HG02884 (cell line): ENCODE data around the gene KDM4B.

Experiments used
- ATAC-seq: cut with Tn5 transposase; IDR thresholded peaks from one replicate; pipeline ENCODE4 v1.9.1; 2021; ENCODE audit warnings: mild to moderate bottlenecking, moderate library complexity; ENCODE audit not compliant: unreplicated experiment

The KDM4B gene

DNA sequence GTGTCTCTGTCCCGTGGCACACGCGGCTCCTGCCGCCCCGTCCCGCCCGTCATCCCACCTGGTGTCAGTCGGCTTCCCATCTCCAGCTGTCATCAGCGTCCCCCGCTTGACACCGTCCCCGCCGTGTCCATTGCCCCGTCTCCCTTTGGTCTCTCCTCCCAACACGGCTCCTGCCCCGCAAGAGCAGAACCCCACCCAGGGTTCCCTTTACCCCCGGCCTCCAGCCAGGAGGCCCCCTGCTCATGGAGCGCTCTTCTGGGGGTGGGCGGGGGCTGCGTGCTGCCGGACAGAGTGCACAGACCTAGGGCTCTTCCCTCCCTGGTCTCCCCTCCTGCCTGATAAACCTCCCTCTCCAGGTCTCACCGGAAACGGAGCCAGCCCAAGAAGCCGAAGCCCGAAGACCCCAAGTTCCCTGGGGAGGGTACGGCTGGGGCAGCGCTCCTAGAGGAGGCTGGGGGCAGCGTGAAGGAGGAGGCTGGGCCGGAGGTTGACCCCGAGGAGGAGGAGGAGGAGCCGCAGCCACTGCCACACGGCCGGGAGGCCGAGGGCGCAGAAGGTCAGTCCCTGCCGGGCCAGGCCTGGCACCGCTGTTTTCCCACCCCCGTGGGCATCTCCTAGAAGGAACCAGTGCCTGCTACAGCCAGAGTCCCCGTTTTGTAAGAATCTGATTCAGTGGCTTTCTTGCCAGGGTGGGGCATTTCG lies 150.5 kb downstream of the KDM4B start:
- no peak for ATAC-seq

DNA sequence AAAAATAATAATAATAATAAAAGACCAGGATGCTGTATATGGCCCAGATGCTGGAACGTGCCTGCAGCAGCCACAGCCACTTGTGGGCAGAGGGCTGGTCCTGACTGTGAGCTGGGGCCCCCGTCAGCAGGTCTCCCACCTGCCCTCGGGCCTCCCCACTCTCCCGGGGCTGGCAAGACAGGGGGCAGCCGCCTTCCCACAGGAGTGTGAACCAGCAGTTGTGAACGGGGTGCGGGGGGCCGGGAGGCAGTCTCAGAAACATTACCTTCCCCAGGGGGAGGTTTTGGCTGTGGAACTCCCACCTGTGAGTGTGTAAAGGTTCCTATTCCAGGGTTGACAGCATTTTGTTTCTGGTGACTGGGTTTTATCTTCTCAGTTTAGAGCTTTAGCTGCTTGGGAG lies 151.4 kb downstream of the KDM4B start:
- no peak for ATAC-seq

DNA sequence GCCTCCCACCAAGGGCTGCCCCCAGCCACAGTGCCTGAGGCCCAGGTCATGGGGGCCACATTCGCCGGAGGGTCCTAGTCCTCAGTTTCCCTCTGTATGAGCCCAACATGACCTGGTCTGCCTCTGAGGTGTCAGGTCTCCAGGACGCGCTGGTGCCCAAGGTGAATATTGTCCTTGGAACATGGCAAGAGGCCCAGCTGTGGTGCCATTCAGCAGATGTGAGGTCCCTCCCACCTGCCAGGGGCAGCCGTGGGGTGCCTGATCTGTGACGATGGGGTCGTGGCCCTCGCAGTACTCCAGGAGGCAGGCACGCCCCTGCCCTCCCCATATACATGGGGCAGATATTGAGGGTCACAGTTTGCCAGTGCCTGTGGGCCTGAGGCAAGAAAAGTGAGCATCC lies 151.9 kb downstream of the KDM4B start:
- no peak for ATAC-seq

DNA sequence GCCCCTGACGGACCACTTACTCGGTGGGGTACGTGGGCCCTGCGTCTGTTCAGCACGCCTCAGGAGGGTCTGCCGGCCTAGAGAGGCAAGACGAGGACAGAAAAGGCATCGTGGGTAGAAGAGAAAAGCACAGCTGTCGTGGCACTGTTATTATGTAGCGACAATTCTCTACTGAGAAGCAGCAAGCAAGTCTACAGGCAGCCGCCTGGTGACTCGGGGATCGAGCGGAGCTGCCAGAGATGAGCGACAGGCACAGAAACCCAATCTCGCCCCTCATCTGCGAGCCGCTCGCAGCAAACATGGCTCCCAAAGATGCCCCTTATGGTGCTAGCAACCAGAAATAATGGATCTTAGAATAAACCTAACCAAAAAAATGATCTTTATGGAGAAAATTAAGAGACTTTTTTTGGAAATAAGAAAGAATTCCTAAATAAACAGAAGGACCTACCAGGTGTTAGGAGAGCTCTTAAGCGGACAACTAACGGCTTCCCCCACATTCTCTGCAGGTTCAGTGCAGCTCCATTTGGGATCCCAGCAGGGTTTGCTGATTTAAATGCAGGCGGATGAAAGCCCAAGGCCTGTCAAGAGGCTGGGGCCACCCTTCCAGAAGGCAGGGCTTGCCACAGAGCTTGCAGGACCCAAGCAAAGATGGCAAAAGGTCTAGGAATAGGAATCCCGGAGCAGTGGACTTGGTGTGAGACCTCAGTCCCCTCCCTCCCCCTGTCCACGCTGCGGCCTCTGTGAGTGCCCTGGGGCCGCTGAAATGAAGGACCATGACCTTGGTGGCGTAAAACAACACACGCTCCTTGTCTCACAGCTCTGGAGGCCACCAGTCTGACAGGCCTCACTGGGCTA lies 152.6 kb downstream of the KDM4B start:
- no peak for ATAC-seq

DNA sequence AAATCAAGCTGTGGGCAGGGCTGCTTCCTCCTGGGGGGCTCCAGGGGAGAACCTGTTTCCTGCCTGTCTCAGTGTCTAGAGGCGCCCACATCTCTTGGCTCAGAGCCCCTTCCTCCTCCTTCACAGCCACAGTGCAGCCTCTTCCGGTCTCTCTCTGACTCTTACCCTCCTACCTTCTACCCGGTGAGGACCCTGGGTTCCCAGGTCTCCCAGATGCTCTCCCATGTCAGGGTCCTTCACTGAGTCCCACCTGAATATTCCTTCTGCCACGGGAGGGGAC lies 153.1 kb downstream of the KDM4B start:
- ATAC-seq: no peak

DNA sequence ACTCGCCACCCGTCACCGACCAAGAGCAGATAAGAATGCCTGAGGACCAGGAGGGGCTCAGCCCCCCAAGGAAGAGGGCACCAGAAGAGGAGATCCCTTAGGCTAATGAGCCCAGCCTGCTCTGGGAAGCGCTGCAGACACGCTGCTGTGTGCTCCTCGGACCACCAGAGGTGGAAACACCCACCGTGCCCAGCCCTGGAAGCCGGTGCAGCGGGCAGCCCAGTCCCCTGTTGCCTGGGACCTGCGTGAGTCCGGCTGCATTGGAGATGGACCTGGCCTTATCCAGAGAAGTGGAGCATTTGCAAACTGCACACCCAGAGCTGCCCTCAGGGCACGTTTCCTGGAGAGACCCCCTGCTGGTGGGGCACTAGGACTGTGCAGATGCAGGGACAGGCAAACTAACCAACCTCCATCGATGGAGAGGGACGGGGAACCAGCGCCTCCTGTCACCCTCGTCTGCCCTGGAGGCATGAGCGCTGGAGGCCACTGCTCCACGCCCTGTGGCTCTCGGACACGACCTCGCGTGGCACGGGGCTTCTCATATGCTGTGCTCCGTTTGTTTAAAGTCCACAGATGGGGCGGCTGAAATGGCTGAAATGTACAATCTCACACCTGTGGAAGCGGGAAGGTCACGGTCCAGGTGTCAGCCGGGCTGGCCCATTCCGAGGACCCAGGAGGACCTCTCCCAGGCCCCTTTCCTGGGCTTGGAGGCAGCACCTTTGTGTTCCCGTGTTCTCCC lies 153.9 kb downstream of the KDM4B start:
- no peak for ATAC-seq

DNA sequence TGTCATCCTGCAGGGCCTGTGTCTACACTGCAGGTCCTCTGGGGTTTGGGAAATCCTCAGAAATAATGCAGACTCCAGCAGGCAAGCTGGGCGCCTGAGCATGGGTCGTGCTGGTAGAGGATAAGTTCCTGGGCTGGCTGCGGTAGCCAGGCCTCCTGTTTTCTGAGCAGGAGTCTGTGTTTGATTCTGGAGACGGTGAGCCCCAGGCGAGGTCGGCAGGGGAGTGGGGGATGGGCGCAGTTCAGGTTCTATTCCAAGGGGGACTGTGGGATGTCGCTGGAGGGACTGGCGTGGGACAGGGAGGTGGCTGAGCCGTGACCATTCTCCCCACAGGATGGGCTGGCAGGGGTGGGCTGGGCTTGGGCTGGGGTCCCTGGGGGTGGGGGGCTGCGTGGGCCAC lies 154.7 kb downstream of the KDM4B start:
- no peak for ATAC-seq

DNA sequence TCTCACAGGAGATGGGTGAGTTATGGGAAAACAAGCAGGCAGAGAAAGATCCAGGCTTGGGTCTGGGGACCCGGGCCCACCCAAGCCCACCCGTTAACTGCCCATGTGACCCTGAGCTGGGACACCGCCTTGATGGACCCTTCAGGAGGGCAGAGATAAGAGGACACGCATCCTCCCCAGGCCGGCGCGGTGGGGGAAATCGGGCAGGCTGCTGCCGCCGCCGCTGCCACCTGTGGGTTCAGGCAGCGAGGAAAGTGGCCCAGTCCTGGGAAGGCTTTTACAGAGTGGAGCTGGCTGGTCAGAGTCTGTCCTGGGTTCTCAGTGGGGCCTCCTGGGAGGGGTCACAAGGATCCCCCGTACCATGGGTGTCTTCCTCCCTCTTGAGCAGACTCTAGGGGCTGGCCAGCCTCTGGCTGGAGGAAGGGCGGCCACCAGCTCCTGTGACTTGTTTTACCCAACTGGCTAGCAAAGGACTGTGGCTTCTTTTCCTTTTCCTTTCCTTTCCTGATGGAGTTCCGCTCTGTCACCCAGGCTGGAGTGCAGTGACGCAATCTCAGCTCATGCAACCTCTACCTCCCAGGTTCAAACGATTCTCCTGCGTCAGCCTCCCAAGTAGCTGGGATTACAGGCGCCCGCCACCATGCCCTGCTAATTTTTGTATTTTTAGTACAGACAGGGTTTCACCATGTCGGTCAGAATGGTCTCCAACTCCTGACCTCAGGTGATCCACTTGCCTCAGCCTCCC lies 155.4 kb downstream of the KDM4B start:
- ATAC-seq: no peak

DNA sequence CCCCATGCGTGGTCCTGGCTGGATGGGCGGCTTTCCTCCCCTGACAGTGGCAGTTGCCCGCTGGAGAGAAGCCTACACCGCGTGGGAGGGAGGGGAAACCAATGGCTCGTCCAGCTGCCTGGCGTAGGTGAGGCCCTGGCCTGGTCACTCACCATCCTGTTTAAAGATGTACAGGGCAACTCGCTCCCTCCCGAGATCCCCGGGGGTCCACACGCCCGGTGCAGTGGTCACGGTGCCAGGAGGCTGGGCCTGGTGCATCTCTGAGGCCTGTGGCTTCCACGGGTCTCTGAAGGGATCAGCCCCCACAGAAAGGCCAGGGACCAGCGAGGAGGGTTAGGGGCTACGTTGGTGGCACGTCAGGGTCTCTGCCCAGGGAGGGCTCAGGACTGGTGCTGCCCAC lies 156.5 kb downstream of the KDM4B start:
- no peak for ATAC-seq

DNA sequence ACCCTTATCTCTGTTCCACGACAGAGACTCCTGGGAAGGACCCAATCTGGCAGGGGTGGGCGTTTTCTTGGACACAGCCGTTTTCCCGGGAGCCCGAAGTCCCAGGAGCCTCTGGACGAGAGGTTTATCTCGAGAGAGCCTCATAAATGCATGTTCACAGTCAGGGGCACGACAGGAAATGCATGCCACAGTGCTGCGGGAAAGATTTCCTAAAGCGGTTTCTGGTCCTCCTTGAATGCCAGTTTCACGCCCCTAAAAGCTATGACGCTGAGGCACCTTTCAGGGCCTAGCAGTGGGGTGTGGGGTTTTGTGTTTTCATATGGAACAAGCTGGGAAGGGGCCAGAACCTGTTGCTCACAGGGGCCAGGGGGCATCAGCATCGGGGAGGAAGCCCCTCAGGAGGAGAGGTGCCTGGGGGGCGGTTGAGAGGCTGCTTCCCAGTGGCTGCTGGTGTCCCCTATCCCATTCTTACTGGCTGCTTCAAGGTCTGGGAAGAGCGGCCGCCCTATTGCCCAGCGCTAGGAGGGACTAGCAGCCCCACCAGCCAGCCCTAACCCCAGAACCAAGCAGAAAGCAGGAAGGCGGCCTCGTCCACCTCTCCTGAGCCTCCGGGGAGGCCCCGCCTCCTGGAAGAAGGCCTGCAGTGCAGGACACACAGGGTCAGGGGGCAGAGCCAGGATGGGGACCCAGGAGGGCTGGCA lies 157.0 kb downstream of the KDM4B start:
- ATAC-seq: no peak

DNA sequence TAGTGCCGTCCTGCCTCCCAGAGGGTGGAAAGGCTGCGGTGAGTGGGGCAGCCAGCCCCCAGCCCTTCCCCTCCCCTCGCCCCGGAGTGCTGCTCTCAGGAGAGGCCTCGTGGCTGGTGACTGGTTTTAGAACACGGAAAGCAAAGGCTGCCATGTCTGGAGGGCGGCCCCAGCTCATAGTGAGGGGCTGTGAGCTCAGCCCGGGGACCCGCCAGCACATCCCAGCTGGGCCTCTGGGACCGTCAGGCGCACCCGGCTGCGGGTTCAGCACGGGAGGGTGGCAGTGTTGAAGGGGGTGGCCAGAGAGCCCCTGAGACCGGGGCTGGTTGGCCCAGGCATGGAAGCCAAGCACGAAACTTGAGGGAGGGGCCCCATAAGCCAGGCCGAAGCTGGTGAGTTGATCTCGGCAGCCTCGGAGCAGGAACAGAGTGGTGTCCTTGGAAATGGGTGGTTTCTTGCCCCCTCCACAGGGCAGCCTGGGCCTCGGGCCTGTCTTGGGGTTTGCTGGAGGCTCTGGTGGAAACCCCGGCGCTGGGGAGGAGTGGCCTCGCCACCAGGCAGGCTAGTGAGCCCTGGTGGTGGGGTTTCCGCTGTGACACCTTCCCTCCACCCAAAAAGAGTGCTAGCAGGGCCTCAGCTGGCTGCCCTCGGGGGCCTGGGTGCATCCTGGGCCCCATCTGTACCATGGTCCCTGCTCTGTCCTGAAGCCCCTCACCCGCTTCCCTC lies 157.7 kb downstream of the KDM4B start:
- no peak for ATAC-seq

DNA sequence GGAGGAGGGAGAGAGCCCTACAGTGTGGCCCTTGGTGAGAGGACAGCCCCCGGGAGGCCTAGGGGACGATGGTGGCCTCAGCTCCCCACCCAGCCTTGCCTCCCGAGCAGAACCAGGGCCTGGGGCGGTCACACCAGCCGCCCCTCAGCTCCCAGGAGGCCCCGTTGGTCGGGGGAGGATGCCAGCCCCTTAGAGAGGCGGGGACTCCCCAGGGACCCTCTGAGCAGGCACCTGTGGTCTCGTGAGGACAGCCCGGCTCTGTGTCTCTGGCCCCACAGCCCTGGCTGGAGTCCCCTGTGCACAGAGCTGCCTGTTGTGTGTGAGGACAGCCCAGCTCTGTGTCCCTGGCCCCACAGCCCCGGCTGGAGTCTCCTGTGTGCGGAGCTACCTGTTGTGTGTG lies 158.8 kb downstream of the KDM4B start:
- no peak for ATAC-seq

DNA sequence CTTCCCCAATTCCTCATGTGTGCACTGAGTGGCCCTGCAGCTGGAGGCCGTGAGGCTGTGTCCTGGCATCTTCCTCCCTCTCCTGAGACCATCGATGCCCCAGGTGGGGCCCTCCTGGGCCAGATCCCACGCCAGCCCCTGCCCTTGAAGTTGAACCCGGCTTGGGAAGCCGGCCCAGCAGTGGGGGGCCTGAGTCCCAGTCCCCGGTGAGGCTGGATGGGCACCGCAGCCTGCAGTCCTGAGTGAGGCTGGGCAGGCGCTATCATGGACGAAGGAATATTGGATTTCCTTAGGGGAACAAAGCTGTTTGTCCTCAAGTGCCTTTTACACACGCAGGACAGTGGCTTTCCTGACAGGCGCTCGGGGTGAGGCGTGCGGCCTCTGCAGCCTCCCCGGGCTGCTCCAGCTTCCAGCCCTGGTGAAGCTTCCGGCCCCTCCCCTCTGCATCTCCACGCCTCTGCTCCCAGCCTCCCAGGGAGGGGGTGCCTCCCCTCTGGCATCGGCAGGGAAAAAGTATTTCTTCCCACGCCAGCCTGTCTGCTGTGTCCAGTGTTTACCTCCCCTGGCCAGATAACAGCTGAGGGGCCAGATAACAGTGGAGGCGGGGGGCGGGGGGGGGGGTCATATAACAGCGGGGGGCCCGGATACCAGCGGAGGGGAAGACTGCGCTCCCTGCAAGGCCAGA lies 159.5 kb downstream of the KDM4B start:
- ATAC-seq: no peak

DNA sequence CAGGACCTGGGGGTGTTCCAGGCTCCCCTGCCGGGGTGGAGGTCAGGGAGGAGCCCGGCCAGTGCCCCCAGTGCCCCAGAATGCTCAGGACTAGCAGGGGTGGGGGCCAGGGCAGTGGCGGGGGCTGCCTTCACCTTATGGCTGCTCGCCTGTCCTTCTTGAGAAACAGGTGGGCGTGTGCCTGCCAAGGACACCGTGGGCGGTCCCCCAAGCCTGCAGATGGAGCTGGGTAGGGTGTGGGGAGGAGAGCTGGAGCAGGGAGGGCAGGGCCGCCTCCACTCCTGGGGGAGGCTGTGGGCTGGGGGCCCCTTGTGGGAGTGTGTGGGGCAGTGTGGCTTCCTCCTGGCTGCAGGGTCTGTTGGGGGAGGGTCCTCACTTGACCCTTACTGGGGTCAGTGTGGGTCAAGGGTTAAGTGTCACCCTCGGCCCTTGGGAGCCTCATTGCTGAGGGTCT lies 160.1 kb downstream of the KDM4B start:
- ATAC-seq: no peak

DNA sequence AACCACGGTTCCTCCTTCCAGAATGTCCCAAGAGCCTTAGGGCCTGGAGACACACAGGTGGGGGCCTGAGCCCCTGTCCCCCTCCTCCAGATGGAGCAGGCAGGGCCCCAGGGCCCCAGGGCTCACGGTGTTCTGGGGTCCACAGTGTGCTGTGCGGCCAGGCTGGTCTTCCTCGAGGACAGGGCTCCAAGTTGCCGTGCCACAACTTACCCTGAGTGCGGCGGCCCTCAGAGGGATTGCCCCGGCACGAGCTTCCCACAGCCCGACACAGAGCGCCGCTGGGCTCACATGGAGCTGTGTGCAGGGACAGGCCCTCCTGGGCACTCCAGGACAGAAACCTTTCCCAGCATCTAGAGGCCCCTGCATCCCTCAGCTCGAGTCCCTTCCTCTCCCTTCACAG lies 160.8 kb downstream of the KDM4B start:
- no peak for ATAC-seq

DNA sequence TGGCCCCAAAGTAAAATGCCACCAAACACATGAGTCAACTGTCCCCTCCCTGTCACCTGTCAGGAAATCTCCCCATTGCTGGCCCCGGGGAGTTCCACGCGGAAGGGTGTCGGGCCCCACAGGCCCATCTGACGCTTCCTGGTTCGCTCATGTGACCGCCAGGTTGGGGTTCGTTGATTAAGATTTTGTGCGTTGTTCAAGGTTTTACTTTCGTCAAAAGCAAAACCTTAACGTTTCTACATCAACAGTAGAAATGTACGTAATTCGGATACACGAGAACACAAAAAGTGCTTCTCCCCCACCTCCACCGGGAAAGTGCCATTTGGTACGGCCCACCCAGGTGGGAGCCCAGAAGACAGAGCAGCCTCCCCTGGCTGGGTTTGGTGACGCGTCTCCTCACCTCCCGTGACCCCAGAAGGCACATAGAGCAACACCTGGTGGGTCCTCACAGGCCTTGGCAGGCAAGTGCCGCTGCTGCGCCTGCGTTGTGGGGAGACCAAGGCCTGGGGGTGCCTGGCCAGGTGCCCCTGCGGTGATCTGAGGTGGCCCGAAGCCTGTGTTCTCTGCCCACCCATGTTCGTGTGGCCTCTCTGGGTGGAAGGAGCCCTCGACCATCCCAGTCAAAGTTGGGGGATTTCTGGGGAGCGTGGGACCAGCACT lies 161.6 kb downstream of the KDM4B start:
- no peak for ATAC-seq

DNA sequence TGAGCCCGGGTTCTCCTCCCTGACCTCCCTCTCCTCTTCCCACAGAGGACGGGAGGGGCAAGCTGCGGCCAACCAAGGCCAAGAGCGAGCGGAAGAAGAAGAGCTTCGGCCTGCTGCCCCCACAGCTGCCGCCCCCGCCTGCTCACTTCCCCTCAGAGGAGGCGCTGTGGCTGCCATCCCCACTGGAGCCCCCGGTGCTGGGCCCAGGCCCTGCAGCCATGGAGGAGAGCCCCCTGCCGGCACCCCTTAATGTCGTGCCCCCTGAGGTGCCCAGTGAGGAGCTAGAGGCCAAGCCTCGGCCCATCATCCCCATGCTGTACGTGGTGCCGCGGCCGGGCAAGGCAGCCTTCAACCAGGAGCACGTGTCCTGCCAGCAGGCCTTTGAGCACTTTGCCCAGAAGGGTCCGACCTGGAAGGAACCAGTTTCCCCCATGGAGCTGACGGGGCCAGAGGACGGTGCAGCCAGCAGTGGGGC lies 162.2 kb downstream of the KDM4B start:
- no peak for ATAC-seq

DNA sequence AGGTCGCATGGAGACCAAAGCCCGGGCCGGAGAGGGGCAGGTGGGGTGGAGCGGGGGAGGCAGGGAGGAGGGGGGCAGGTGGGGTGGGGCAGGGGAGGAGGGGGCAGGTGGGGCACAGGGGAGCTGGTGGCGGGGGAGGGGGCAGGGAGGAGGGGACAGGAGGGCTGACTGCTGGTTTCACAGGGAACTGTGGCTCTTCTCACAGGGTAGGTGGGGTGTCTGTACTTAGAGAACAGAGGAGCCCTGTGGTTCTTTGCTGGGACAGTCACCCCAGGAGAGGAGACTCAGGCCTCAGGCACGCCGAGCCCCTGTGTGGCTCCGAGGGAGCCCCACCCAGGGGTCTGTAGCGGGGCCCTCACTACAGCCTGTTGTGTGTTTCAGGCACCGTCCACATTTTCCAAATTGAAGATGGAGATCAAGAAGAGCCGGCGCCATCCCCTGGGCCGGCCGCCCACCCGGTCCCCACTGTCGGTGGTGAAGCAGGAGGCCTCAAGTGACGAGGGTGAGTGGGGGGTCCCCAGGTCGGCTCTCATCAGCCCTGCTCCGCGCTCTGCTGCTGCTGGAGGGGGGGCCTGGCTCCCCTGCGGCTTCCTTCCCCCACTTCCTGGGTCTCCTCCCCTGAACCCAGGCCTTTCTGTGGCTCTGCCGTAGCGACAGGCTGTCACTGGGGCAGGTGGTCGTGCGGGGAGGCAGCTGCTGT lies 162.7 kb downstream of the KDM4B start:
- ATAC-seq: no peak
